Measurements from ENCODE around the gene OR4Q3. TPM values are rescaled to one million over a fixed set of nuclear protein-coding genes. Genes with fewer than 3 reads are reported as not detected.

OR4Q3 gene
- total RNA-seq, 2 experiments from 2014 or later = not detected

Other genes with a start within 250 kb of the OR4Q3 start
- not detected for gene OR11H2, start 29.7 kb upstream of the OR4Q3 start, total RNA-seq
- gene OR4M1, start 29.9 kb downstream of the OR4Q3 start, total RNA-seq = not detected
- gene OR4N2, start 60.2 kb downstream of the OR4Q3 start, total RNA-seq = not detected
- not detected for gene OR4K2, start 131.6 kb downstream of the OR4Q3 start, total RNA-seq
- gene OR4K5, start 177.0 kb downstream of the OR4Q3 start, total RNA-seq = not detected
- not detected for gene OR4K1, start 187.3 kb downstream of the OR4Q3 start, total RNA-seq
- not detected for gene OR4K15, start 232.0 kb downstream of the OR4Q3 start, total RNA-seq

All from activated CD4-positive, alpha-beta memory T cell treated with anti-CD3 and anti-CD28 coated beads, Interleukin-2, amount 10 ng/mL, durations not matched to agents 7 days and 5 days (primary cell).